Liver (tissue), 9 donors: ENCODE results near the gene GON4L. TPM values are rescaled to one million over a fixed set of nuclear protein-coding genes. Genes with fewer than 3 reads are reported as not detected.

Experiments used
- DNase-seq: peaks from one replicate; pipeline ENCODE4 v3.0.0-alpha.2; 2017; ENCODE audit warnings: low spot score
- H3K27ac ChIP-seq, 2 donors: one replicate each; pipeline ENCODE4 v1.7.0; 2013; ENCODE audit warnings: inconsistent platforms in 2 of 2, low read length in 2 of 2, control low read depth in 1 of 2, low read depth in 1 of 2, mild to moderate bottlenecking in 1 of 2
- H3K27me3 ChIP-seq, 4 donors: one replicate each; pipeline versions ENCODE4 v1.6.1 to v1.7.0; 2013; ENCODE audit warnings: low read length in 3 of 4, inconsistent platforms in 1 of 4, mild to moderate bottlenecking in 1 of 4, moderate library complexity in 1 of 4; ENCODE audit not compliant: control insufficient read depth in 4 of 4, insufficient read depth in 4 of 4
- H3K36me3 ChIP-seq, 4 donors: one replicate each; pipeline versions ENCODE4 v1.6.1 to v1.7.0; 2013; ENCODE audit warnings: low read length in 3 of 4, mild to moderate bottlenecking in 3 of 4, low read depth in 1 of 4, moderate library complexity in 1 of 4; ENCODE audit not compliant: control insufficient read depth in 4 of 4, insufficient read depth in 3 of 4
- H3K4me1 ChIP-seq, 4 donors: one replicate each; pipeline versions ENCODE4 v1.6.1 to v1.7.0; 2013; ENCODE audit warnings: low read length in 3 of 4, mild to moderate bottlenecking in 3 of 4, moderate library complexity in 1 of 4; ENCODE audit not compliant: control insufficient read depth in 4 of 4, insufficient read depth in 4 of 4
- H3K4me3 ChIP-seq, 3 donors: one replicate each; pipeline versions ENCODE4 v1.6.1 to v1.7.0; 2013; ENCODE audit warnings: low read length in 3 of 3, control low read depth in 1 of 3, low read depth in 1 of 3, mild to moderate bottlenecking in 1 of 3
- H3K9ac ChIP-seq, 2 donors: one replicate each; pipeline ENCODE4 v1.7.0; 2013; ENCODE audit warnings: low read length in 2 of 2, mild to moderate bottlenecking in 2 of 2, moderate library complexity in 2 of 2, control low read depth in 1 of 2, low read depth in 1 of 2
- H3K9me3 ChIP-seq, 4 donors: one replicate each; pipeline versions ENCODE4 v1.6.1 to v1.7.0; 2013; ENCODE audit warnings: low read length in 3 of 4; ENCODE audit not compliant: control insufficient read depth in 4 of 4
- ATF3 ChIP-seq: IDR thresholded peaks from 2 replicates; pipeline ENCODE4 v1.6.1; 2016; ENCODE audit warnings: antibody characterized with exemption
- FOXA1 ChIP-seq: IDR thresholded peaks from 2 replicates; pipeline ENCODE4 v1.6.1; 2016; ENCODE audit warnings: antibody characterized with exemption
- FOXA2 ChIP-seq: IDR thresholded peaks from 2 replicates; pipeline ENCODE4 v1.6.1; 2016; ENCODE audit warnings: antibody characterized with exemption
- GABPA ChIP-seq, 2 donors: IDR thresholded peaks in 1 of 2; conservative IDR thresholded peaks in 1 of 2; 2 replicates each; pipeline ENCODE4 v1.6.1; 2016; ENCODE audit warnings: antibody characterized with exemption in 2 of 2, mild to moderate bottlenecking in 1 of 2, moderate library complexity in 1 of 2
- HNF4A ChIP-seq, 2 donors: conservative IDR thresholded peaks; 2 replicates each; pipeline ENCODE4 v1.6.1; 2016; ENCODE audit warnings: antibody characterized with exemption in 2 of 2, mild to moderate bottlenecking in 2 of 2
- HNF4G ChIP-seq: IDR thresholded peaks from 2 replicates; pipeline ENCODE4 v1.6.1; 2016; ENCODE audit warnings: antibody characterized with exemption
- NR2F2 ChIP-seq: IDR thresholded peaks from 2 replicates; pipeline ENCODE4 v1.6.1; 2016; ENCODE audit warnings: antibody characterized with exemption
- REST ChIP-seq: IDR thresholded peaks from 2 replicates; pipeline ENCODE4 v1.6.1; 2016; ENCODE audit warnings: antibody characterized with exemption, mild to moderate bottlenecking
- RXRA ChIP-seq, 2 donors: IDR thresholded peaks; 2 replicates each; pipeline ENCODE4 v1.6.1; 2017 to 2018; ENCODE audit warnings: antibody characterized with exemption in 2 of 2, mild to moderate bottlenecking in 1 of 2
- YY1 ChIP-seq: IDR thresholded peaks from 2 replicates; pipeline ENCODE4 v1.6.1; 2016; ENCODE audit warnings: antibody characterized with exemption, mild to moderate bottlenecking
- ZBTB33 ChIP-seq: IDR thresholded peaks from 2 replicates; pipeline ENCODE4 v1.6.1; 2016; ENCODE audit warnings: antibody characterized with exemption
- WGBS: extraction: QIAGEN DNeasy Blood & Tissue Kit; methylation state at CpG from one replicate; pipeline ENCODE4 v1.1.7; 2013; 5-methylcytosine and 5-hydroxymethylcytosine counted together
- polyA plus RNA-seq, 2 donors: library from polyadenylated mRNA; stranded (reverse) in 1 of 2; unstranded in 1 of 2; fragments of 200-250 nt in 1 of 2; fragments of >200 nt in 1 of 2; fragmentation: Nextera tagmentation in 1 of 2; extraction: Ambion mirVana in 1 of 2; gene quantifications; one replicate each; pipeline versions ENCODE4 v1.2.1 to v1.2.3, GENCODE V29; 2013 to 2015
- total RNA-seq, 2 donors: library from RNA; depleted of rRNA; stranded (reverse); fragments of >200 nt; gene quantifications; one replicate each; pipeline ENCODE4 v1.2.3, GENCODE V29; 2014
- TF ChIP-seq, protein P1 (sequence below): fragments of 150-350 bp; IDR thresholded peaks from 2 replicates; pipeline ENCODE4 v1.5.1; 2017; ENCODE audit warnings: improper control_type of control experiment, low read depth, low read length; ENCODE audit not compliant: missing input control
- donor health status: healthy.
- donor health status: healthy.
- donor health status: healthy.
- donor health status: healthy.
- donor health status: healthy.

Gene GON4L
- total and polyA plus RNA-seq, 4 donors, result 5.7 to 26.2 (median 15.7) TPM

GRCh38 chr1:155890251-155890650 lies 33.2 kb upstream of the GON4L start:
- H3K9ac ChIP-seq, result no peak overlapping the region
- 54% methylated on average over 3 of the region's 3 CpGs for WGBS

GRCh38 chr1:155889566-155889965 lies 32.6 kb upstream of the GON4L start:
- H3K9me3 ChIP-seq, result no peaks in the 10 kb centered on the region
- TF ChIP-seq YY1 (no peak), ATF3 (no peak), NR2F2 (no peak), FOXA2 (no peak), GABPA (IDR thresholded peaks at IDR 0.05 in 1 of 2, conservative IDR thresholded peaks at IDR 0.05 in 1 of 2) (no peak), RXRA (IDR thresholded peaks at IDR 0.05) (no peak), REST (no peak), HNF4G (no peak), HNF4A (conservative IDR thresholded peaks at IDR 0.05) (no peak)
- TF ChIP-seq, protein P1, sequence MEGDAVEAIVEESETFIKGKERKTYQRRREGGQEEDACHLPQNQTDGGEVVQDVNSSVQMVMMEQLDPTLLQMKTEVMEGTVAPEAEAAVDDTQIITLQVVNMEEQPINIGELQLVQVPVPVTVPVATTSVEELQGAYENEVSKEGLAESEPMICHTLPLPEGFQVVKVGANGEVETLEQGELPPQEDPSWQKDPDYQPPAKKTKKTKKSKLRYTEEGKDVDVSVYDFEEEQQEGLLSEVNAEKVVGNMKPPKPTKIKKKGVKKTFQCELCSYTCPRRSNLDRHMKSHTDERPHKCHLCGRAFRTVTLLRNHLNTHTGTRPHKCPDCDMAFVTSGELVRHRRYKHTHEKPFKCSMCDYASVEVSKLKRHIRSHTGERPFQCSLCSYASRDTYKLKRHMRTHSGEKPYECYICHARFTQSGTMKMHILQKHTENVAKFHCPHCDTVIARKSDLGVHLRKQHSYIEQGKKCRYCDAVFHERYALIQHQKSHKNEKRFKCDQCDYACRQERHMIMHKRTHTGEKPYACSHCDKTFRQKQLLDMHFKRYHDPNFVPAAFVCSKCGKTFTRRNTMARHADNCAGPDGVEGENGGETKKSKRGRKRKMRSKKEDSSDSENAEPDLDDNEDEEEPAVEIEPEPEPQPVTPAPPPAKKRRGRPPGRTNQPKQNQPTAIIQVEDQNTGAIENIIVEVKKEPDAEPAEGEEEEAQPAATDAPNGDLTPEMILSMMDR, result no peak

More at GRCh38 chr1:155890251-155890650, 33.2 kb upstream of the GON4L start:
- Histone ChIP-seq H3K9me3 (no peaks in the 10 kb centered on the region), H3K36me3 (no peaks in the 10 kb centered on the region), H3K27ac (no peak overlapping the region), H3K4me1 (no peaks in the 10 kb centered on the region), H3K27me3 (no peaks in the 10 kb centered on the region), H3K4me3 (no peak overlapping the region)
- DNase-seq, result no peak
- TF ChIP-seq REST (no peak), YY1 (no peak), ZBTB33 (no peak), GABPA (IDR thresholded peaks at IDR 0.05 in 1 of 2, conservative IDR thresholded peaks at IDR 0.05 in 1 of 2) (no peak), FOXA1 (no peak), ATF3 (no peak)

More at GRCh38 chr1:155889566-155889965, 32.6 kb upstream of the GON4L start:
- Histone ChIP-seq H3K27ac (no peak overlapping the region), H3K4me3 (no peak overlapping the region), H3K27me3 (no peaks in the 10 kb centered on the region), H3K36me3 (no peaks in the 10 kb centered on the region), H3K9ac (no peak overlapping the region), H3K4me1 (no peaks in the 10 kb centered on the region)
- 75% methylated on average over 2 of the region's 2 CpGs for WGBS
- no peak for DNase-seq
